ENCODE measurements around the gene SLC38A2.

DNA sequence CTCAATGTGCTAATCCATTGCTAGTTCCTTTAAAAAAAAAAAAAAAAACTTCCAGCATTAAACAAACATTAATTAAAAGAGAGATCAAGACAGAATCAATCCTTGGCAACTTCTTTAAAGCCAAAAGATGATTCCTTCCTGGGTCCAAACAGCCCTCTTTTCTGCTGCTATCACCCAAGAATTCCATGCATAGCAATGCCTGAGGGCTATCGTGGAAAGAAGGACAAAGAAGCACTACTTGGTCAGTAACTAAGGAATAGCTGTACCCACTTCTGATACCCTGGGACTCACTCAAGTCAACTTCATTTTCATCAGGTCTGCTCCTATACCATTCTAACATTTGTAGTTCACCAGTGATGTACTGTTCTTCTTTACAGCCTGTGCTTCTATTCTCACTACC lies 51.8 kb downstream of the SLC38A2 start:
- TF ChIP-seq POLR2A (IDR thresholded peaks at IDR 0.05): no peak
- TF ChIP-seq, protein P1, sequence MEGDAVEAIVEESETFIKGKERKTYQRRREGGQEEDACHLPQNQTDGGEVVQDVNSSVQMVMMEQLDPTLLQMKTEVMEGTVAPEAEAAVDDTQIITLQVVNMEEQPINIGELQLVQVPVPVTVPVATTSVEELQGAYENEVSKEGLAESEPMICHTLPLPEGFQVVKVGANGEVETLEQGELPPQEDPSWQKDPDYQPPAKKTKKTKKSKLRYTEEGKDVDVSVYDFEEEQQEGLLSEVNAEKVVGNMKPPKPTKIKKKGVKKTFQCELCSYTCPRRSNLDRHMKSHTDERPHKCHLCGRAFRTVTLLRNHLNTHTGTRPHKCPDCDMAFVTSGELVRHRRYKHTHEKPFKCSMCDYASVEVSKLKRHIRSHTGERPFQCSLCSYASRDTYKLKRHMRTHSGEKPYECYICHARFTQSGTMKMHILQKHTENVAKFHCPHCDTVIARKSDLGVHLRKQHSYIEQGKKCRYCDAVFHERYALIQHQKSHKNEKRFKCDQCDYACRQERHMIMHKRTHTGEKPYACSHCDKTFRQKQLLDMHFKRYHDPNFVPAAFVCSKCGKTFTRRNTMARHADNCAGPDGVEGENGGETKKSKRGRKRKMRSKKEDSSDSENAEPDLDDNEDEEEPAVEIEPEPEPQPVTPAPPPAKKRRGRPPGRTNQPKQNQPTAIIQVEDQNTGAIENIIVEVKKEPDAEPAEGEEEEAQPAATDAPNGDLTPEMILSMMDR (IDR thresholded peaks at IDR 0.05): no peak
